Medulla oblongata (tissue), 1 donor: ENCODE measurements around the gene ABCC6.
"Not testable (repeated sequence)": the region's sequence is repeated elsewhere in the genome, so short reads cannot be mapped to it uniquely, and the experiment has no call there.

Experiments used
- DNase-seq: peaks from one replicate; pipeline ENCODE4 v3.0.0-alpha.2; 2015; ENCODE audit errors: extremely low spot score

Gene ABCC6

DNA sequence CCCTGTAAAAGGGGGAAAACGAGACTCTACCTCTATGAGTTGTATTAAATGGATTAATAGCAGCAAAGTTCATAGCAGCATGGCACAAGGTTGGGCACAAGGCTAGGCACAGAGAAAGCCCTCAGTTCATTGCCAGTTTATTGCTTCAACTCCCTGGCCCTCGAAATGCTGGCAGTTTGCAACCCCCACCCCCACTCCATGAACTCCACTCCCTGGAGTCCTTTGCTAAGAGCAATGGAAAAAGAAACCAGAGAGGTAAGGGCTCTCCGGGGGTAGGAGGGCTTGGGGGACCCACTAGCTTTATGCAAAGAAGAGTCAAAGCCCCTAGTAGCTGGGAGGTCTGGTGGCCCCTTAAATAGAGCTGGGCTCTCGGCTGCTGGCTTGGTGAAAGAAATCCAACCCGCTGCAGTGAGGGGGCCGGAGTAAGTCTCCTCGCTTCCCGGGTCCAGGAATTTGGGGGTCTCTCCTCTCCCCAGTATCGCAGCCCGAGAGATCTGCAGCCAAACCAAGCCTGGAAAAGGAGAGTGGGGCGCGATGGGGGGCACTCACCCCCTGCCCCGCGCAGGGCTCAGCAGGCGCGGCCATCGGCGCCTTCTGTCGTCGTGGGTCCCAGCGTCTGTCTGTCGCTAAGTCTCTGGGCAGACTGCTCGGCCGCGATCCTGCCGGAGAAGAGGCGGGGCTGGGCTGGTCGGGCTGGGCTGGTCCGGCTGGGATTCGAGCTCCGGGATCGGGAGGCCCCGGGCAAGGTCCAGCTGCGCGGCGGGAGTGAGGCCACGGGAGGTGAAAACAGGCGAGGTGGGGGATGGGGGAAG is at the start of gene ABCC6:
ABCC6 (minus strand) TSS at position 645 of the 812 bp plus-strand sequence; CDS start at position 585, 60 bp downstream.
- not testable (repeated sequence) for DNase-seq

DNA sequence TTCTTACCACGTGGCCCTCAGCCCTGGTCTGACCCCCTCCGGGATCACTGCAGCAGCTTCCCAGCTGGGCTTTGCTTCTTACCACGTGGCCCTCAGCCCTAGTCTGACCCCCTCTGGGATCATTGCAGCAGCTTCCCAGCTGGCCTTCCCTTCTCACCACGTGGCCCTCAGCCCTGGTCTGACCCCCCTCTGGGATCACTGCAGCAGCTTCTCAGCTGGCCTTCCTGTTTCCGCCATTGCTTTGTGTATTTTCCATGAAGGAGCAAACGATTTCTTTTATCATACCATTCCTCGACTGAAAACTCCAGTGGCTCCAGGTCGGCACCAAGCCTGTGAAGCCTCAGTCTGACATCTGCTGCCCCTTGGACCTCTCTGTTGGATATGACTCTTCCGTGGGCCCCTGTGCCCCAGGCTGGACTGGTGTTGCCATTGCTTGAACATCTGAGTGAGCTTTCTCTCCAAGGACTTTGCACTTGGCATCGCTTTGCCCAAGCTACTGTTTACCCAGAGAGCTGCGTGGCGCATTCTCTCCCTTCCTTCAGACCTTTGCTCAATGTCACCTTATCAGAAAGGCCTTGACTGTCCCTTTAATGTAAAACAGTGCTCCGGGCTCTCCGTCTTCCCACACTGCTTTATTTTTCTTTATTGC is 49.4 kb upstream of the ABCC6 start:
- DNase-seq, result not testable (repeated sequence)

DNA sequence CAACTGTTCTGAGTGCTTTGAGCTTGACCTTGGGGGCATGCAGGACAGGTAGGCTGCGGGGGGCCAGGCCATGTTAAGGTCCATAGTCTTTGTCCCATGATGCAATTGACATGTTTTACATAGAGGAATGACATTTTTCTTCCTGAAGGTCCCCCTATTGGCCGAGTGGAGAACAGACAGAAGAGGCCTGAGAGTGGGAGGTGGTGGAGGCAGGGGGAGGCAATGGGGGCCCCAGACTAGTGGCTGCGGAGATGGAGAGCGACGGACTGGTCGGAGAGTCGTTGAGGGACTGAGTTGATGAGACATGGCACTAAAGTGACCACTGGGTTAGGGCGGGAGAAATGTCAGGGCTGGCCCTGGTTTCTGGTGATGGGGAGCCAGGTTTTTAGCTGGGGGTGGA is 48.4 kb upstream of the ABCC6 start:
- DNase-seq, result not testable (repeated sequence)

- not testable (repeated sequence) for DNase-seq
These were observed 45.0 kb upstream of the ABCC6 start for GRCh38 chr16:16268185-16268808.

DNA sequence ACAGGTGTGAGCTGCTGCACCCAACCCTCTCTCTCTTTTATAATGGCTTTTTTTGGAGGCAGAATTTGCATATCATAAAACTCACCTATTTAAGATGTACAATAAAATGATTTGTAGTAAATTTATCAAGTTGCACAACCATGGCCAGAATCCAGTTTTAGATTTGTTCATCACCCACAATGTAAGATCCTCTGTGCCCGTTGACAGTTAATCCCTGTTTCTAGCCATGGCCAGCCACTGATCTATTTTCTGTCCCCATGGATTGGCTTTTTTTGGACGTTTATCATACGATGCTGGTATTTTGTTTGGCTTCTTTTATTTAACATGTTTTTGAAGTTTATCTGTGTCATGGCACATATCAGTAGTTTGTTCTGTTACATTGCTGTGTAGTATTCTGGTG is 44.4 kb upstream of the ABCC6 start:
- not testable (repeated sequence) for DNase-seq

GRCh38 chr16:16265044-16265443 is 41.8 kb upstream of the ABCC6 start:
- not testable (repeated sequence) for DNase-seq

- not testable (repeated sequence) for DNase-seq
These were observed 40.7 kb upstream of the ABCC6 start for GRCh38 chr16:16263947-16264346.

- not testable (repeated sequence) for DNase-seq
These were observed 39.8 kb upstream of the ABCC6 start for GRCh38 chr16:16262954-16263555.

DNA sequence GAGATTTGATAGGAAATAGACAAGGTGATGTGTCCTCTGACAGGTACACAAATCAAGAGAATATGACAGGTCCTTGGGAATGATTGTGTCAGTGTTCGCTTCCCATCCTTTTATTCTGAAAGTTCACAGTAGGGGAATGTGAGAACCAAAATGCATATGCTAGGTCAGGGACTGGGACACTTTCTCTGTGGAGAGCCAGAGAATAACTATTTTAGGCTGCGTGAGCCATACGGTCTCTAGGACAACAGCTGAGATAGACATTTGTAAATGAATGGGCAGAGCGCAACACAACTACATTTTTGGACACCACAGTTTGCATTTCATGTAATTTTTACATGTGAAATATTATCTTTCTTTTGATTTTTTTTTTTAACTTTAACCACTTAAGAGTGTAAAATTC is 36.7 kb upstream of the ABCC6 start:
- DNase-seq, result not testable (repeated sequence)

- DNase-seq, result not testable (repeated sequence)
These were observed 35.5 kb upstream of the ABCC6 start for GRCh38 chr16:16258822-16259221.

DNA sequence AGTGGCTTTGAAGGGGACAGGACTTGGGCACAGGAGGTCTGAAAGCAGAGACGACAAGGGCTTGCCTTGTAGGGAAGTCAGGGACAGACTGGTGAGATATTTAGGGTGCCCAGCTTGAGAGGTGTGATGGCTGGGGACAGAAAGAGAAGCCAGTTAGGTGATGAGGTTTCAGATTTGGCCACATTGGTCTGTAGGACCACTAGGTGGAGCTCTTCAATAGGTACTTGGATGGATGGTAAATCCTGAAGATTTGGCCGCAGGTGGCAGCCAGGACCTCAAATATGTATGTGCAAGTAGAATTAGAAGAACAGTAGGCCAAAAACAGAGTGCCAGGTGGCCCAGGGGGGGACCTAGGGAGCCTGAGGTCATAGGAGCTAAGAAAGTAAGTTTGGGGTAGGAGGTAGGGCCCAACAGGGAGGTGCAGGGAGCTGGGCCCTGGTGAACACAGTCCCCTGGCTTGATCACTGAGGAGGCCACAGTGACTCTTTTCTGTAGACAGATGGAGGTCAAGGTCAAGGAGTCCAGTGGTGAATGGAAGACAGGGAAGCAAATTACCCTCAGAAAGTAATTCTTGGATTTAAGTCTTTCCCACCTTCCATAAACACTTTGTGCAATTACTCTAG is 34.1 kb upstream of the ABCC6 start:
- DNase-seq, result not testable (repeated sequence)

DNA sequence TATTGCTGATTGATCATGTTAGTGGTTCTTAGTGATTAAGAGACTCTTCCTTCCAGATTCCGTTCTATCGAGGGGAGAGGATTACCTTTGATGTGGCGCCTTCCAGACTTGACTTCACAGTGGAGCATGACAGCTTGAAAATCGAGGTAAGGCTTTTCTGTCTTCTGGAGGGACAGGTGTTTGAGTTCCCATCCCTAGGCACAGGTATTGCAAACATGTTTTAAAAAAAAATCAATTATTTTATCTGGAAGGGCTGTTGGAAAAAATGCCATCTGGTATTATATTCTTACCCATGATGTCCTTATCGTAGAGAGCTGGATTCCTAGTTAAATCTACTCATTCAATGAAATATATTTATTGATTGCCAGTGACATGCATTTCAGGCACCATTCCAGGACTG is 29.1 kb upstream of the ABCC6 start:
- DNase-seq, result not testable (repeated sequence)

- DNase-seq, result not testable (repeated sequence)
These were observed 26.5 kb upstream of the ABCC6 start for GRCh38 chr16:16249621-16250330.

GRCh38 chr16:16247439-16247838 is 24.1 kb upstream of the ABCC6 start:
- DNase-seq, result not testable (repeated sequence)

GRCh38 chr16:16246578-16247262 is 23.4 kb upstream of the ABCC6 start:
- not testable (repeated sequence) for DNase-seq

DNA sequence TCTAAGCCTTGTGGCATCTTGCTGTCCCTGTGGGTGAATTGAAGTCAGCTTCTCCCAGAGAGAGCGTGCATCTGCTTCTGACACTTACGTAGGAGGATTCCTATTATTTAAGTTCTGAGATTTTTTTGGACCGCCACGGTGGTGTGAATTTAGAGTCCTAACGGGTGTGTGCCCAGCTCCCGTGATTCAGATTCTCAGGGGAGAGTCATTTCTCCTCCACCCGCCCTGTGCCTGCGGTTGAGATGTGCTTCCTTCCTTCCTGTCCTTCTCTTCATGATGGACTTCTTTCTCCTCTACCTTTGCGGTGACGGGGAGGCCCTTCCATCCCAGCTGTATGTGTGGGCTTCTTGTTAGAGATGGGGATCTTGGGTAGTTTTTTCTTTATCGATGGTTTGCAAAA is 20.6 kb upstream of the ABCC6 start:
- DNase-seq, result not testable (repeated sequence)

- not testable (repeated sequence) for DNase-seq
These were observed 17.4 kb upstream of the ABCC6 start for GRCh38 chr16:16240667-16241066.

GRCh38 chr16:16237738-16238137 is 14.4 kb upstream of the ABCC6 start:
- not testable (repeated sequence) for DNase-seq

DNA sequence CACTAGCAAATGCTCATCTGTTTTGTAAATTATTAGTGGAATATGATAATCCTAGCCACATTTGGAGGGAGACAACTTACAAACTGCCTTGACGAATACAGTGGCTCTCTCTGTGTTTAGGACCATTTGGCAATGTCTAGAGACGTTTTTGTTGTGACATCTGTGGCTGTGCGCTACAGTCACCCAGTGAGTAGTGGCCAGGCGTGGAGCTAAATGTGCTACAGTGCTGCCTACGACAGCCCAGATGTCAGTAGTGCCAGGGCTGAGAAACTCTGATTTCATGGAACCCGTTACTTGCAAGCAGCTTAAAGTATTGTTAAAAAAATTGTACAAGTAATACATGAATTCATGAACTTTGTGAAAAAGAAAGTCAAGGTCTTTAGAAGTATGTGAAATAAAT is 13.8 kb upstream of the ABCC6 start:
- DNase-seq, result peak; percentile 59

DNA sequence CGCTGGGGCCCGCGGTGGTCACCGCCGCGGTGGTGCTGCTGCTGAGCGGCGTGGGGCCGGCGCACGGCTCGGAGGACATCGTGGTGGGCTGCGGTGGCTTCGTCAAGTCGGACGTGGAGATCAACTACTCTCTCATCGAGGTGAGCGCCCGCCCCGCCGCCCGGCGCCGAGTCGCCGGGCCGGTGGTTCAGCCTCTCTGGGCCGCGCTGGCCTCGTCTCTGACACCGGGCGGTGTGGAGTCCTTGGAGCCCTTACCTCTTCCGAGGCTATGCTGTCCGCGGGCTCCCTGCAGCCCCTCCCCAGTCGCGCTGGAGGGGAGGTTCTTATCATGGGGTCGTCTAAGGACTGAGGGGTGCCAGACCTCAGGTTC is 9.4 kb upstream of the ABCC6 start:
- DNase-seq, result not testable (repeated sequence)
